ENCODE results near the gene SLC1A7.

The SLC1A7 gene

DNA sequence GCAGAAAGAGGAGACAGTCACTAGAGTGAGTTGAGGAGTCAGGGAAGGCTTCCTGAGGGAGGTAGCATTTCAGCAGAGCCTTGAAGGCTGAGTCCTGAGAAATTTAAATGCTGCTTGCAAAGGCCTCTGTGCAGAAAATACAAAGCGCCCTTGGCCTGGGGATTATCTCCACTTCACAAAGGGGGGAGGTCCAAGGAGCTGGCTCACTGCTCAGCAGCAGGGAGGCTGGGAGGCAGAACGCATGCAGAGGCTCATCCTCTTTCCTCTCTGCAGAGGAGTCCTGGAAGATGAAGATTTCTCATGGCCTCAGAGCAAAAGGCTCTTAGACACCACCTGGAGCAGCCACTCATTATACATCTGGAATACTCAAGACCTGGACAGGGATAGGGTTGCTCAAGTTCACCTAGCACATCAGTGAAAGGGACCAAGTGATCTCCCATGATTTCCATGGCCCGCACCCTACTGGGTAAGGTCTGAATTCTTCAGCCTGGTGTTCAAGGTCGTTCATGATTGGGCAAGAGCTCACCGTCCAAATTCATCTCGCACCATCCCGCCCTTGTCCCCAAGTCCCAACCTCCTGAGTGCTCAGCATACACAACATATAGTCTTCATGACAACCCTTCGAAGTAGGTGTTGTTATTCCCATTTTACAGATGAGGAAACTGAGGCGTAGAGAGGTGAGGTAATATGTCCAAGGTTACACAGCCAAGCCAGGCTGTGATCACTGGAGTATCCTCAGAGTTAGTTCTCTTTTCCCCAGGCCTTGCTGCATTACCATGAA lies 9.0 kb downstream of the SLC1A7 start:
- peak; percentile 90 for DNase-seq

- no peak for DNase-seq
Observed at GRCh38 chr1:53132176-53132575, 10.3 kb downstream of the SLC1A7 start.

DNA sequence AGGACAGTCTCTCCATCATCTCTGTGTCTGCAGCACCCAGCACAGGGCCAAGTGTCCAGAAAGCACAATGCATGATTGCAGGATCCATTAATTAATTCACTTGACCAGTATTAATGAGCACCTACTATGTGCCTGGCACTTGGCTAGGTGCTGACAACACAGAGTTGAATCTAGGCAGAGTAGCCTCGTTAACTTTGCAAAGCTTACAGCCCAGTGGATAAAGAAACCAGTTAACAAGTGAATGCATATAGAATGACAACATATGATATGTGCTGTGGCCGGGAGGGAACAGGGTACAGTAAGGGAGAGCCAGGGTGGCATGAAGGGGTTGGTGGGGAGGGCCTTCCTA lies 10.9 kb downstream of the SLC1A7 start:
- no peak for DNase-seq

- DNase-seq = no peak
Observed at GRCh38 chr1:53130878-53131589, 11.4 kb downstream of the SLC1A7 start.

DNA sequence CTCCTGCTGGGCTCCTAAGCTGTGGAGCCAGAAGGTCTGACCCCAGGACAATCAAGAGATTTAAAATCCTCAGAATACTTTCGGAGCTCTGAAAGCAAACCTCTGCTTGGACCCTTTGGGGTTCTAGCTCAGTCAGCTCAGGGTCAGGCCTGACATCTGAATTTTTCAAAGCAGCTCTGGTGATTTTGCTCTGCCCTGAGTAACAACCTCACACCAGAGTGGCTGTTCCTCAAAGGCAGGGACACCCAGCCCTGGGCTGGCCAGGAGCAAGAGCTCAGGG lies 11.9 kb downstream of the SLC1A7 start:
- DNase-seq = no peak

- DNase-seq = peak; percentile 46
Observed at GRCh38 chr1:53129891-53130597, 12.4 kb downstream of the SLC1A7 start.

GRCh38 chr1:53128401-53128800 lies 14.0 kb downstream of the SLC1A7 start:
- DNase-seq = no peak

GRCh38 chr1:53127546-53127945 lies 14.9 kb downstream of the SLC1A7 start:
- peak; percentile 43 for DNase-seq

DNA sequence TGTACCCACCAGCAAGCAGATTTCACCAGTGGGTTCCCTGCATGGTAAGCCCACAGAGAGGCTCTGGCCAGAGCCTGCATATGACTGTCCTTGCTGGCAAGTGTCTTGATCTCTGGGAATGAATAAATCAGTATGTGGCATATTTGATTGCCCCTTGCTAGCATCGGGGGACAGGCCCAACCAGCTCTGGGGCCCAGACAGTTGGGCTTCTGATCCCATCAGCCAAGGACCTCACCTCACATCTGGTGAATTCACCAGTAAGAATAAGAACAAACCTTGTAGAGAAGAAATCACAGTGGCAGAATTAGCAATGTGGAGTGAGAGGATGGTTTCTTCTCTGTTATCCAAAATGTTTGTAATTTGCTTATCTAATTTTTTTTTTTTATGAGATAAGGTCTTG lies 15.9 kb downstream of the SLC1A7 start:
- DNase-seq = no peak

GRCh38 chr1:53125623-53126360 lies 16.6 kb downstream of the SLC1A7 start:
- no peak for DNase-seq

DNA sequence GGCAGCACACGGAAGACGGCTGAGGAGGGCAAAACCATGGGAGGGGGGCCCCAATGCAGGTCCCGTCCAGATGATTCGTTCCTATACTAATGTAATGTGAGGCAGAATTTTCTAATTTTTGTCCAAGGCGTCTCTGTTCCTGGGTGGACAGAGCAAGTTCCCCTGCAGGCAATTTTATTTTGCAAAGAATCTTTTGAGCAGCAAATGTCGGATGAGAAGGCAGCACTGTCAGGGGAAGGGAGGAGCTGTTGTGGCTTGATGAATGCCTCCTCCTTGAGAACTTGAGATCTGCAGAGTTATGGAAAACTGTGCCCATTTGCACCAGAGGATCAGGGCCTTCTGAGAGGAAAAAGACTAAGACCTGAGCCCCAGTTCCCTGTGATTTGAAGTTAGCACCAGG lies 17.3 kb downstream of the SLC1A7 start:
- DNase-seq = no peak

DNA sequence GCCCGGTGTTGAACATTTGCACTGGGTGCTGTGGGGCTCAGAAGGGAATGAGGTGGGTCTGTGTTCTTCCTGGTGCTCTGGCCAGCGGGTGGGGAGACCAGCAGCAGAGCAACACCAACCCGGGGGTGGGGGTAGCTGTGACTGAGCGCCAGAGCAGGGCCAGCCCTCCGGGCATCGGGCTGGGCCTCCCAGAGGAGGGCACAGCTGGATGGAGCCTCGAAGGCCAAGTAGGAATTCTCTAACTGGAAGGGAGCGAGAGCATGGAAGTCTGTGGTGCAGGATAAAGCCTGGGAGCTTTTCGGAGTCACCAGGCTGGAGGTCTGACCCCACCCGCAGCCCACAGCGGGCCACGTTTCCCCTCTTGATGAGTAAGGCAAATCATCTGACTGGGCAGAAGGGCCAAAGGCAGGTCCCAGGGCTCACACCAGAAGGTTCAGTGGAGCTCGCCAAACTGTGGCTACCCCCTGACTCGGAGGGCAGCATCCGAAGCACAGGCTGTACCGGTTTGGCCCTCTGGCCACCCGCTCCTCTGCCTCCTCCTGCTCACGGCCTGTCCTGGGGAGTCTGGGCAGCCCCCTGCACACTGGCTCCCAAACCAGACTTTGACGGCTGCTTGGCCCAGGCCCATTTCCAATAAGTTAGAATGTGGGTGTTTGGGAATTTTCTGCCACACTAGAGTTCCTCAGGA lies 18.8 kb downstream of the SLC1A7 start:
- DNase-seq = no peak

GRCh38 chr1:53122961-53123413 lies 19.5 kb downstream of the SLC1A7 start:
- DNase-seq = no peak

GRCh38 chr1:53122201-53122885 lies 20.1 kb downstream of the SLC1A7 start:
- DNase-seq = peak; percentile 57

- peak; percentile 95 for DNase-seq
Observed at GRCh38 chr1:53121319-53122172, 20.9 kb downstream of the SLC1A7 start.

DNA sequence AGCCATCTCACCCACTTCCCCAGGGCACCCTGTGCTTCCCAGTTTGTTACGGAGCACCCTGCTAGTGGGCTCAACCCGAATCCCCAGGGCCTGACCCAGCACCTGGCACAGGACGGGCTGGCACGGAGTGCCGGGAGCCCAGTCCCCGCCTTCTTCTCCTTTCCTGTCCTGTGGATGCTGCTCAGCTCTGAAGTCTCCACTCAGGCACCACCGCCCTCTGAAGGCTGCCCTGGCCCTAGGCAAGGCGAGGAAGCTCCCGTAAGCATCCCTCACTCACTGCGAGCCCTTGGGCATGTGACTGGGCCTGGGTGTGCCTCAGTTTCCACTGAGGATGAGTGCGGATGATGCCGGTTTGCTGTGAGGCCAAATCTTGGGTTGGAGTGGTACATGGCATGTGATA lies 21.8 kb downstream of the SLC1A7 start:
- peak; percentile 54 for DNase-seq

- no peak for DNase-seq
Observed at GRCh38 chr1:53117836-53118235, 24.6 kb downstream of the SLC1A7 start.

GRCh38 chr1:53116933-53117600 lies 25.4 kb downstream of the SLC1A7 start:
- peak; percentile 62 for DNase-seq

GRCh38 chr1:53116307-53116810 lies 26.1 kb downstream of the SLC1A7 start:
- DNase-seq = peak; percentile 98
